Epithelial cell of proximal tubule (primary cell): ENCODE results near the gene SPEM2. TPM values are rescaled to one million over a fixed set of nuclear protein-coding genes. Genes with fewer than 3 reads are reported as not detected.

Experiments used
- DNase-seq: peaks from one replicate; pipeline ENCODE4 v3.0.0-alpha.2; 2011; ENCODE audit warnings: low read depth
- H3K4me3 ChIP-seq: 2 replicates; pipeline ENCODE4 v1.5.1; 2011; ENCODE audit warnings: low read depth, mild to moderate bottlenecking, low read length
- CTCF ChIP-seq: conservative IDR thresholded peaks from 2 replicates; pipeline ENCODE4 v1.5.1; 2012; ENCODE audit warnings: low read depth, mild to moderate bottlenecking, low read length
- total RNA-seq: library from RNA; depleted of rRNA; stranded (reverse); fragments of >200 nt; gene quantifications from 2 replicates; pipeline ENCODE4 v1.2.3, GENCODE V29; 2015

The SPEM2 gene
- total RNA-seq, 1 donor from 2014 or later: not detected

- DNase-seq: peak; percentile 95
- no peak for TF ChIP-seq CTCF
- peak within 1 kb of the TSS; percentile 71 for H3K4me3 ChIP-seq
These were observed 21.3 kb upstream of the SPEM2 start, which contains the start of gene TMEM256 for GRCh38 chr17:7403977-7404736. TSS of gene TMEM256 (minus strand) at chr17:7404097. CDS start at chr17:7404084, 13 bp downstream.

GRCh38 chr17:7404737-7405349, 20.6 kb upstream of the SPEM2 start:
- TF ChIP-seq CTCF: no peak
- no peak for DNase-seq
- peak overlapping the region; percentile 71 for H3K4me3 ChIP-seq

- DNase-seq: no peak
- H3K4me3 ChIP-seq: peak overlapping the region; percentile 71
- no peak for TF ChIP-seq CTCF
These were observed 19.8 kb upstream of the SPEM2 start for GRCh38 chr17:7405350-7406234.

- no peak for DNase-seq
- TF ChIP-seq CTCF: no peak
- no peak overlapping the region for H3K4me3 ChIP-seq
These were observed 19.1 kb upstream of the SPEM2 start for GRCh38 chr17:7406235-7406825.

GRCh38 chr17:7407082-7407481, 18.3 kb upstream of the SPEM2 start:
- TF ChIP-seq CTCF: no peak
- no peak for DNase-seq
- no peak overlapping the region for H3K4me3 ChIP-seq

GRCh38 chr17:7407485-7408251, 17.7 kb upstream of the SPEM2 start, which contains the start of gene NLGN2:
TSS of gene NLGN2 (plus strand) at chr17:7407845. CDS start at chr17:7408256, 411 bp downstream.
- H3K4me3 ChIP-seq: no peak within 1 kb of the TSS
- DNase-seq: no peak

More at GRCh38 chr17:7407485-7408251, 17.7 kb upstream of the SPEM2 start, which contains the start of gene NLGN2:
- TF ChIP-seq CTCF: no peak
